ENCODE results near the gene TBL3.

DNA sequence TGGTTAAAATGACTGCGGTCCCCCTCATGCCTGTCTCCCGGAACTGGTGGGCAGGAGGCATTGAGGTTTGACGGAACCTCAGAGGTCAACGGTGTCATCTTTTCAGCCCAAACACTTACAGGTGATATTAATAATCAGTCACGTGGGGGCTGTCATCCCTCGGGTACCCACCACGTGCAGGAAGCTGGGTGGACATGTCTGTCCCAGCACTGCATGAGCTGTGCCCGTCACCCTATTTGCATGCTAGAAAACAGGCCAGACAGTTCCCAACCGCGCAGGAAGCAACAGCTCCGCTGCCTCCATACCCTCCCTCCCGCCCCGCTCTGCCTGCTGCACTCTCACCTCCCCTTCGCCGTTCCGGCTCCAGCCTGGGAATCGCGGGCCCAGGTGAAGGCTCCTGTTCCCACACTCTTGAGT, 19.3 kb downstream of the TBL3 start:
- TF ChIP-seq, protein P1, sequence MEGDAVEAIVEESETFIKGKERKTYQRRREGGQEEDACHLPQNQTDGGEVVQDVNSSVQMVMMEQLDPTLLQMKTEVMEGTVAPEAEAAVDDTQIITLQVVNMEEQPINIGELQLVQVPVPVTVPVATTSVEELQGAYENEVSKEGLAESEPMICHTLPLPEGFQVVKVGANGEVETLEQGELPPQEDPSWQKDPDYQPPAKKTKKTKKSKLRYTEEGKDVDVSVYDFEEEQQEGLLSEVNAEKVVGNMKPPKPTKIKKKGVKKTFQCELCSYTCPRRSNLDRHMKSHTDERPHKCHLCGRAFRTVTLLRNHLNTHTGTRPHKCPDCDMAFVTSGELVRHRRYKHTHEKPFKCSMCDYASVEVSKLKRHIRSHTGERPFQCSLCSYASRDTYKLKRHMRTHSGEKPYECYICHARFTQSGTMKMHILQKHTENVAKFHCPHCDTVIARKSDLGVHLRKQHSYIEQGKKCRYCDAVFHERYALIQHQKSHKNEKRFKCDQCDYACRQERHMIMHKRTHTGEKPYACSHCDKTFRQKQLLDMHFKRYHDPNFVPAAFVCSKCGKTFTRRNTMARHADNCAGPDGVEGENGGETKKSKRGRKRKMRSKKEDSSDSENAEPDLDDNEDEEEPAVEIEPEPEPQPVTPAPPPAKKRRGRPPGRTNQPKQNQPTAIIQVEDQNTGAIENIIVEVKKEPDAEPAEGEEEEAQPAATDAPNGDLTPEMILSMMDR (conservative IDR thresholded peaks at IDR 0.05; ENCODE audit: low read length): no peak
- no peak for TF ChIP-seq EZH2phosphoT487 (IDR thresholded peaks at IDR 0.05; ENCODE audit: borderline replicate concordance)
